Tibial nerve (tissue), 4 donors: ENCODE data around the gene APCDD1. TPM values are rescaled to one million over a fixed set of nuclear protein-coding genes. Genes with fewer than 3 reads are reported as not detected.

Experiments used
- DNase-seq, 2 donors: peaks; one replicate each; pipeline ENCODE4 v3.0.0-alpha.2; 2019; ENCODE audit warnings: low spot score in 2 of 2
- H3K27ac ChIP-seq, 4 donors: fragments of 200-600 bp; sonication (generic) in 3 of 4; one replicate each; pipeline ENCODE4 v1.5.1; 2017 to 2019; ENCODE audit warnings: mild to moderate bottlenecking in 1 of 4
- H3K27me3 ChIP-seq, 2 donors: fragments of 200-600 bp; sonication (generic) in 1 of 2; one replicate each; pipeline versions ENCODE4 v1.5.1 to v1.6.0; 2017 to 2019
- H3K36me3 ChIP-seq, 3 donors: fragments of 200-600 bp; sonication (generic); one replicate each; pipeline ENCODE4 v1.5.1; 2018 to 2019
- H3K4me1 ChIP-seq, 4 donors: fragments of 200-600 bp; sonication (generic) in 3 of 4; one replicate each; pipeline ENCODE4 v1.5.1; 2017 to 2019
- H3K4me3 ChIP-seq, 4 donors: fragments of 200-600 bp; sonication (generic) in 3 of 4; one replicate each; pipeline ENCODE4 v1.5.1; 2017 to 2019; ENCODE audit warnings: mild to moderate bottlenecking in 1 of 4, moderate library complexity in 1 of 4
- H3K9me3 ChIP-seq, 4 donors: fragments of 200-600 bp; sonication (generic) in 3 of 4; one replicate each; pipeline ENCODE4 v1.5.1; 2017 to 2019
- EP300 ChIP-seq, 2 donors: sonication (generic); formaldehyde crosslinking; IDR thresholded peaks; one replicate each; pipeline ENCODE4 v1.6.1; 2017; ENCODE audit warnings: antibody characterized with exemption in 2 of 2, mild to moderate bottlenecking in 1 of 2
- POLR2A ChIP-seq, 2 donors: fragments of 450-650 bp; IDR thresholded peaks; one replicate each; pipeline ENCODE4 v1.6.1; 2017; ENCODE audit warnings: antibody characterized with exemption in 2 of 2, mild to moderate bottlenecking in 2 of 2, moderate library complexity in 2 of 2
- WGBS, 2 donors: methylation state at CpG; one replicate each; pipeline ENCODE4 v1.1.5; 2018; 5-methylcytosine and 5-hydroxymethylcytosine counted together
- total RNA-seq, 4 donors: library from RNA; depleted of rRNA; stranded (reverse); fragments of >200 nt; gene quantifications; one replicate each; pipeline ENCODE4 v1.1.0, GENCODE V29; 2016
- TF ChIP-seq, protein P1 (sequence below), 5 experiments: fragments of 200-600 bp in 3 of 5; fragments of 450-650 bp in 2 of 5; sonication (generic) in 3 of 5; IDR thresholded peaks; one replicate each; pipeline ENCODE4 v1.5.1; 2016 to 2019; ENCODE audit warnings: antibody characterized with exemption in 5 of 5, mild to moderate bottlenecking in 3 of 5, moderate library complexity in 2 of 5

Gene APCDD1
- total RNA-seq, 4 donors from 2014 or later: 46.2 to 154 (median 101) TPM

GRCh38 chr18:10487154-10487553 is 32.7 kb downstream of the APCDD1 start:
- TF ChIP-seq, protein P1, sequence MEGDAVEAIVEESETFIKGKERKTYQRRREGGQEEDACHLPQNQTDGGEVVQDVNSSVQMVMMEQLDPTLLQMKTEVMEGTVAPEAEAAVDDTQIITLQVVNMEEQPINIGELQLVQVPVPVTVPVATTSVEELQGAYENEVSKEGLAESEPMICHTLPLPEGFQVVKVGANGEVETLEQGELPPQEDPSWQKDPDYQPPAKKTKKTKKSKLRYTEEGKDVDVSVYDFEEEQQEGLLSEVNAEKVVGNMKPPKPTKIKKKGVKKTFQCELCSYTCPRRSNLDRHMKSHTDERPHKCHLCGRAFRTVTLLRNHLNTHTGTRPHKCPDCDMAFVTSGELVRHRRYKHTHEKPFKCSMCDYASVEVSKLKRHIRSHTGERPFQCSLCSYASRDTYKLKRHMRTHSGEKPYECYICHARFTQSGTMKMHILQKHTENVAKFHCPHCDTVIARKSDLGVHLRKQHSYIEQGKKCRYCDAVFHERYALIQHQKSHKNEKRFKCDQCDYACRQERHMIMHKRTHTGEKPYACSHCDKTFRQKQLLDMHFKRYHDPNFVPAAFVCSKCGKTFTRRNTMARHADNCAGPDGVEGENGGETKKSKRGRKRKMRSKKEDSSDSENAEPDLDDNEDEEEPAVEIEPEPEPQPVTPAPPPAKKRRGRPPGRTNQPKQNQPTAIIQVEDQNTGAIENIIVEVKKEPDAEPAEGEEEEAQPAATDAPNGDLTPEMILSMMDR (IDR thresholded peaks at IDR 0.05): no peak
- TF ChIP-seq EP300 (IDR thresholded peaks at IDR 0.05): no peak
- TF ChIP-seq POLR2A (IDR thresholded peaks at IDR 0.05): no peak
- Histone ChIP-seq H3K9me3 (no peaks in the 10 kb centered on the region), H3K36me3 (peaks cover 0 to 52% (median 0%) of the 10 kb centered on the region in 3 donors), H3K4me1 (peaks cover 0 to 18% (median 17%) of the 10 kb centered on the region in 4 donors), H3K27me3 (no peaks in the 10 kb centered on the region), H3K27ac (no peak overlapping the region), H3K4me3 (no peak overlapping the region)
- no peak for DNase-seq
- WGBS, 2 donors: 81 to 86% methylated on average over 6 of the region's 6 CpGs

- peaks cover 0 to 10% (median 9%) of the 10 kb centered on the region in 4 donors for H3K4me1 ChIP-seq
- H3K4me3 ChIP-seq: no peak overlapping the region
- no peak for TF ChIP-seq EP300 (IDR thresholded peaks at IDR 0.05)
- no peak for TF ChIP-seq POLR2A (IDR thresholded peaks at IDR 0.05)
- TF ChIP-seq, protein P1 (IDR thresholded peaks at IDR 0.05): no peak
- no peak for DNase-seq
- no peaks in the 10 kb centered on the region for H3K9me3 ChIP-seq
- no peak overlapping the region for H3K27ac ChIP-seq
- 60 to 67% methylated on average over 4 of the region's 4 CpGs for WGBS, 2 donors
- H3K27me3 ChIP-seq: no peaks in the 10 kb centered on the region
- H3K36me3 ChIP-seq: peaks cover 0 to 52% (median 0%) of the 10 kb centered on the region in 3 donors
Observed at GRCh38 chr18:10488017-10488416, 33.6 kb downstream of the APCDD1 start.

GRCh38 chr18:10490401-10491165 is 36.1 kb downstream of the APCDD1 start:
- H3K4me1 ChIP-seq: no peaks in the 10 kb centered on the region
- no peak for DNase-seq
- no peaks in the 10 kb centered on the region for H3K9me3 ChIP-seq
- 77 to 79% methylated on average over 13 to 14 of the region's 14 CpGs for WGBS, 2 donors
- TF ChIP-seq, protein P1 (IDR thresholded peaks at IDR 0.05): peak in 1 of 5 experiments; percentile 12
- no peak for TF ChIP-seq EP300 (IDR thresholded peaks at IDR 0.05)
- TF ChIP-seq POLR2A (IDR thresholded peaks at IDR 0.05): no peak
- H3K4me3 ChIP-seq: no peak overlapping the region
- no peak overlapping the region for H3K27ac ChIP-seq
- H3K27me3 ChIP-seq: no peaks in the 10 kb centered on the region
- peaks cover 0 to 45% (median 0%) of the 10 kb centered on the region in 3 donors for H3K36me3 ChIP-seq

DNA sequence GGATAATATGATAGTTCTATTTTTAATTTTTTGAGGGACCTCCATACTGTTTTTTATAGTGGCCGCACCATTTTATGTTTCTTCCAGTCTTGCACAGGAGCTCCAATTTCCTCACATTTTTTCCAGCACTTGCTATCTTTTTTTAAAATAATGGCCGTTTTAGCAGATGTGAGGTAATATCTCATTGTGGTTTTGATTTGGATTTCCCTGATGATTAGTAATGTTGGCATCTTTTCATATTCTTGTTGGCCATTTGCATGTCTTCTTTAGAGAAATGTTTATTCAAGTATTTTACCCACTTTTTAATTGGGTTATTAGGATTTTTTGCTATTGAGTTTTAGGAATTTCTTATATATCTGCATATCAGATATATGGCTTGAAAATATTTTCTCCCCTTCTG is 41.5 kb downstream of the APCDD1 start:
- 61 to 68% methylated on average over 2 of the region's 2 CpGs for WGBS, 2 donors
- H3K4me1 ChIP-seq: peaks cover 0 to 14% (median 0%) of the 10 kb centered on the region in 4 donors
- H3K4me3 ChIP-seq: no peak overlapping the region
- TF ChIP-seq EP300 (IDR thresholded peaks at IDR 0.05): no peak
- no peak for DNase-seq
- H3K36me3 ChIP-seq: no peaks in the 10 kb centered on the region
- no peaks in the 10 kb centered on the region for H3K27me3 ChIP-seq
- H3K9me3 ChIP-seq: no peaks in the 10 kb centered on the region
- H3K27ac ChIP-seq: no peak overlapping the region

- no peaks in the 10 kb centered on the region for H3K9me3 ChIP-seq
- no peak overlapping the region for H3K4me3 ChIP-seq
- peaks cover 0 to 14% (median 0%) of the 10 kb centered on the region in 4 donors for H3K4me1 ChIP-seq
- peak overlapping the region in 2 of 4 donors; percentile 17 to 32 for H3K27ac ChIP-seq
- no peak for DNase-seq
- H3K27me3 ChIP-seq: no peaks in the 10 kb centered on the region
- no peaks in the 10 kb centered on the region for H3K36me3 ChIP-seq
- TF ChIP-seq, protein P1 (IDR thresholded peaks at IDR 0.05): no peak
- no peak for TF ChIP-seq POLR2A (IDR thresholded peaks at IDR 0.05)
- TF ChIP-seq EP300 (IDR thresholded peaks at IDR 0.05): peak in 1 of 2 donors; percentile 12
Observed at GRCh38 chr18:10497206-10497749, 42.8 kb downstream of the APCDD1 start.
